Ectodermal cell (in vitro differentiated cells): ENCODE data around the gene RFC4.
"Not testable (repeated sequence)": the region's sequence is repeated elsewhere in the genome, so short reads cannot be mapped to it uniquely, and the experiment has no call there.

Source experiments
- H3K27ac ChIP-seq: 2 replicates; pipeline ENCODE4 v1.7.0; 2013; ENCODE audit warnings: mild to moderate bottlenecking, low read depth, low read length; ENCODE audit not compliant: insufficient read depth, poor library complexity, severe bottlenecking
- H3K27me3 ChIP-seq: 2 replicates; pipeline ENCODE4 v1.7.0; 2013; ENCODE audit warnings: mild to moderate bottlenecking, low read length; ENCODE audit not compliant: insufficient read depth, control insufficient read depth, poor library complexity, severe bottlenecking
- H3K36me3 ChIP-seq: one replicate; pipeline ENCODE4 v1.7.0; 2013; ENCODE audit warnings: low read length; ENCODE audit not compliant: control insufficient read depth, insufficient read depth
- H3K4me1 ChIP-seq: one replicate; pipeline ENCODE4 v1.7.0; 2013; ENCODE audit warnings: low read length; ENCODE audit not compliant: control insufficient read depth, insufficient read depth
- H3K4me3 ChIP-seq: 2 replicates; pipeline ENCODE4 v1.7.0; 2013; ENCODE audit warnings: low read depth, low read length, control low read depth; ENCODE audit not compliant: insufficient read depth
- H3K9me3 ChIP-seq: 2 replicates; pipeline ENCODE4 v1.7.0; 2013; ENCODE audit warnings: mild to moderate bottlenecking, low read length, moderate library complexity; ENCODE audit not compliant: control insufficient read depth
- WGBS, 2 experiments: methylation state at CpG; one replicate each; pipeline ENCODE4 v1.1.7; 2013; ENCODE audit warnings: missing lambda C conversion rate in 2 of 2; 5-methylcytosine and 5-hydroxymethylcytosine counted together

The RFC4 gene

DNA sequence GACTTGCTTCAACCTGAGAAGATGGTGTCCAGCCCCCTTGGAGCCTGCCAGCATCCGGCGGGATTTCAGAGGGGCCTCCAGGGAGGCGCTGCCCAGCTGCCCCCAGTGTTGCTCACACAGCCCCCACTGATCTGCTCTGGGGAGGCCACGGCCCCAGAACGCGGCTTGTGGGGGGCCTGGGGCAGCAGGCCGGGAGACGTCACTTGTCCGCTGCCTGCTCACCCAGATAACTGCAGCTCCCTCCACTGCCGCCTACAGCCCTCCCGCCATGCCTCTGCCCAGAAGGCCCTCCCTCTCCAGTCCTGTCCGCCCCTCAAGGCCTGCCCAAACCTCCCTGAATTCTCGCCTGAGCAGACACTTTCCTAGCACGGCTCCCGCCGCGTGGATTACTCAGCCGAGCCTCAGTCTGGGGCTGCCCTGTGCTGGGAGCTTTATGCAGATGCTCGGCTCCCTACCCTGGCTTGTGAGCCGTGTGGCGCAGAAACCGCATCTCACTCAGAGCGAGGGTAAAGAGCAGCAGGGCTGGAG, 19.1 kb upstream of the RFC4 start:
- WGBS, 2 experiments, result 6% methylated on average over 23 of the region's 23 CpGs
- peaks cover 66% of the 10 kb centered on the region for H3K27me3 ChIP-seq
- no peaks in the 10 kb centered on the region for H3K9me3 ChIP-seq
- H3K4me1 ChIP-seq, result peaks cover 22% of the 10 kb centered on the region
- H3K4me3 ChIP-seq, result peak overlapping the region; percentile 29
- H3K27ac ChIP-seq, result no peak overlapping the region
- no peaks in the 10 kb centered on the region for H3K36me3 ChIP-seq

DNA sequence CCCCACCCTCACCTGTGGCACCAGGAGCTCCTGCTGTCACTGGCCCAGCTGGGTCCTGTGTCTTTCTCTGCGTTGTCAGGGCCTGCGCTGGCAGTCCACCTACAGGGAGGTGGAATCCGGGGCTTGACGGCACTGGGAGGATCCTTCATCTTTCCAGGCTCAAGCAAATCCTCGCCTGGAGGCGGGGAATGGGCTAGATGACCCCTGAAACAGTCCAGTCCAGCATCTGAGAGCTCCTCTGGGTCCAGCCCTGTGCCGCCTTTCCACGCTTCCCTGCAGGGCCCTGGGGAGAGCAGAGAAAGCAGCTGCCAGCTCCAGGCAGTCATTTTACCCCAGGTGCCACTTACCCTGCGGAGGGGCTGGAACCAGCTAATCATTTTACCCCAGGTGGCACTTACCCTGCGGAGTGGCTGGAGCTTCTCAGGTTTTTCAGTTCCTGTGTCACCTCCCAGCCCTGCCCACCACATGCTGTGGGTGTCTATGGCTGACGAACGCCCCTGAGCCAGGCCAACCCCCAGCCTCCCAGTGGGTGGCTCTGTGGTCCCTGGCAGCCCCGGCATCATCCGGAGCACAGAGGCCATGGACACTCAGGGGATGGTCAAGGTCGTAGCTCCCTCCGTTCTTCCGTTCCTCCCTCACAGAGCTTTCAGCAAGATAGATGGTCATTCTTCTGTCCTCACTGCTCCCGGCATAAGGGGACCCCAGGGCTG, 18.3 kb upstream of the RFC4 start:
- peak overlapping the region; percentile 29 for H3K4me3 ChIP-seq
- WGBS, 2 experiments, result 24 to 26% methylated on average over 18 of the region's 18 CpGs
- no peaks in the 10 kb centered on the region for H3K9me3 ChIP-seq
- peaks cover 58% of the 10 kb centered on the region for H3K27me3 ChIP-seq
- peaks cover 22% of the 10 kb centered on the region for H3K4me1 ChIP-seq
- H3K27ac ChIP-seq, result no peak overlapping the region
- H3K36me3 ChIP-seq, result no peaks in the 10 kb centered on the region

GRCh38 chr3:186823386-186823785, 17.1 kb upstream of the RFC4 start:
- Histone ChIP-seq H3K27me3 (peaks cover 46% of the 10 kb centered on the region), H3K9me3 (no peaks in the 10 kb centered on the region), H3K4me3 (no peak overlapping the region), H3K4me1 (peaks cover 19% of the 10 kb centered on the region), H3K27ac (no peak overlapping the region), H3K36me3 (no peaks in the 10 kb centered on the region)
- 91 to 98% methylated on average over 2 of the region's 2 CpGs for WGBS, 2 experiments

DNA sequence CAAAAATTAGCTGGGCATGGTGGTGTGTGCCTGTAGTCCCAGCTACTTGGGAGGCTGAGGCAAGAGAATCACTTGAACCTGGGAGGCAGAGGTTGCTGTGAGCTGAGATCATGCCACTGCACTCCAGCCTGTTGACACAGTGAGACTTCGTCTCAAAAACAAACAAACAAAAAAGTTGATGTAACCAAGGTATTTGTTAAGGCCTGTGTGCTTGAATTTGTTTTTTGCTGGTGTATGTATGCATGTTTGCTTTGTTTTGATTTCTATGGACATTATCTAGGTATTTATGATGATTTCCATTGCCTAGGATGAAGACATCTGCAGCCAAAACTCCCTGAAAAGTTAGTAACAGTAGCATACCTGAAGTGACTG, 16.1 kb upstream of the RFC4 start:
- not testable (repeated sequence) for H3K36me3 ChIP-seq, H3K4me3 ChIP-seq, H3K9me3 ChIP-seq, H3K27ac ChIP-seq
- Histone ChIP-seq H3K27me3 (peaks cover 36% of the 10 kb centered on the region), H3K4me1 (peaks cover 19% of the 10 kb centered on the region)
- WGBS, 2 experiments, result 94% methylated on average over 1 of the region's 1 CpG

DNA sequence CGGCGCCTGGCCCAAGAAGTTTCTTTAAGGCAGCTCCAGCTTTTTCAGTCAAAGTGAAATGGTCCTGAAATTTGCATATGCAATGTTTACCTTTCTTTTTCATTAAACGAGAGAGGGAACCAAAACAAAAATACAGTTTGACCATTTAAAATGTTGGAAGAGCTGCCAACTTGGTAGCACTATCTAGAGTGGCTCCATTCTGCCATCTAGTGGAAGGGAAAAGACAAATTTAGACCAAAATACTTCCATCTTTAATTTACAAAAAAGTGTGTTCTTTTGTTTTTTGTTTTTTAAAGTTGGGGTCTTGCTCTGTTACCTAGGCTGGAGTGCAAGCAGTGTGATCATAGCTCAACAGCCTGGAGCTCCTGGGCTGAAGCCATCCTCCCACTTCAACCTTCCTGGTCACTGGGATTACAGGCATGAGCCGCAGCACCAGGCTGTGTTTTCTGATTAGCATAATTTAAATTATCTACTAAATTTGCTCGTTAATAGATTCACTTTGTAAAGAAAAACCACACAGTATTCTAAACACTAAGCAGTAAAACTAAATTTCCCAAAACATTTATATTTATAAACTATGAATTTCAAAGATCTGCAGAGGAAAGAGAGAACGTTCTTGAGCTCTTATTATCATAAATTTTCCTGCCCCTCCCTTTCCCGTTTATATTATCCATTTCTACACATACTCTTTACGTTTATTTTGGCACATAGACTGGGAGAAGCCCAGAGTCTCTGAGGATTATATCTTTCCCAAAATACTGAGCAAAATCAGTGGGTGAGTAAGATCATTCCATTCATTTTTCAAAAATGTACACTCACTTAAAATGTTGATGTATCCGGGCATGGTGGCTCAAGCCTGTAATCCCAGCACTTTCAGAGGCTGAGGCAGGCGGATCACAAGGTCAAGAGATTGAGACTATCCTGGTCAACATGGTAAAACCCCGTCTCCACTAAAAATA, 15.4 kb upstream of the RFC4 start:
- no peak overlapping the region for H3K4me3 ChIP-seq
- no peaks in the 10 kb centered on the region for H3K9me3 ChIP-seq
- H3K27me3 ChIP-seq, result peaks cover 30% of the 10 kb centered on the region
- H3K27ac ChIP-seq, result no peak overlapping the region
- H3K4me1 ChIP-seq, result peaks cover 19% of the 10 kb centered on the region
- H3K36me3 ChIP-seq, result no peaks in the 10 kb centered on the region
- 61 to 62% methylated on average over 9 to 11 of the region's 11 CpGs for WGBS, 2 experiments

GRCh38 chr3:186818956-186819355, 12.7 kb upstream of the RFC4 start:
- Histone ChIP-seq H3K36me3 (no peaks in the 10 kb centered on the region), H3K27me3 (peaks cover 2% of the 10 kb centered on the region), H3K9me3 (no peaks in the 10 kb centered on the region), H3K4me1 (peaks cover under 1% of the 10 kb centered on the region), H3K27ac (no peak overlapping the region), H3K4me3 (no peak overlapping the region)
- 95% methylated on average over 1 of the region's 1 CpG for WGBS, 2 experiments

GRCh38 chr3:186818516-186818915, 12.2 kb upstream of the RFC4 start:
- no peaks in the 10 kb centered on the region for H3K9me3 ChIP-seq
- H3K27me3 ChIP-seq, result no peaks in the 10 kb centered on the region
- H3K36me3 ChIP-seq, result no peaks in the 10 kb centered on the region
- 86 to 93% methylated on average over 5 of the region's 5 CpGs for WGBS, 2 experiments
- no peak overlapping the region for H3K27ac ChIP-seq
- no peak overlapping the region for H3K4me3 ChIP-seq
- no peaks in the 10 kb centered on the region for H3K4me1 ChIP-seq

DNA sequence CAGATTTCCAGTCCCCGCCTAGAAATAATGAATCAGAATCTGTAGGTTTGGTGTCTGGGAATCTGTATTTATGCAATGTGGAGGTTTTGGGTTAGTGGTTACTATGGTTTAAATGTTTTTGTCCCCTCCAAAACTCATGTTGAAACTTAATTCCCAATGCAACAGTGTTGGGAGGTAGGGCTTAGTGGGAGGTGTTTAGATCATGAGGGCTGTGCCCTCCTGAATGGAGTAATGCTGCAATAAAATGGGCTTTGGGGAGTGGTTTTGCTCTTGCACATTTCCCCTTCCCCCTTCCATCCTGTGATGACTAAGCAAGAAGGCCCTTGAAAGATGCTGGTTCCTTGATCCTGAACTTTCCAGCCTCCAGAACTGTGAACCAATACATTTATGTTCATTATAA, 9.2 kb upstream of the RFC4 start:
- no peak overlapping the region for H3K4me3 ChIP-seq
- no peaks in the 10 kb centered on the region for H3K9me3 ChIP-seq
- H3K36me3 ChIP-seq, result no peaks in the 10 kb centered on the region
- 95 to 100% methylated on average over 1 of the region's 1 CpG for WGBS, 2 experiments
- no peaks in the 10 kb centered on the region for H3K4me1 ChIP-seq
- H3K27ac ChIP-seq, result no peak overlapping the region
- H3K27me3 ChIP-seq, result no peaks in the 10 kb centered on the region

- 96 to 98% methylated on average over 4 of the region's 4 CpGs for WGBS, 2 experiments
Measured at GRCh38 chr3:186814100-186814499, 7.8 kb upstream of the RFC4 start.

DNA sequence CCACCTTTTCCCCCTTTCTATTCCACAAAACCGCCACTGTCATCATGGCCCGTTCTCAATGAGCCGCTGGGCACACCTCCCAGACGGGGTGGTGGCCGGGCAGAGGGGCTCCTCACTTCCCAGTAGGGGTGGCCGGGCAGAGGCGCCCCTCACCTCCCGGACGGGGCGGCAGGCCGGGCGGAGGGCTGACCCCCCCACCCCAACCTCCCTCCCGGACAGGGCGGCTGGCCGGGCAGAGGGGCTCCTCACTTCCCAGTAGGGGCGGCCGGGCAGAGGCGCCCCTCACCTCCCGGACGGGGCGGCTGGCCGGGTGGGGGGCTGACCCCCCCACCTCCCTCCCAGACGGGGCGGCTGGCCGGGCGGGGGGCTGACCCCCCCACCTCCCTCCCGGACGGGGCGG, 5.0 kb upstream of the RFC4 start:
- WGBS, 2 experiments, result 93 to 97% methylated on average over 12 to 22 of the region's 29 CpGs
- not testable (repeated sequence) for H3K4me1 ChIP-seq, H3K36me3 ChIP-seq, H3K4me3 ChIP-seq, H3K27ac ChIP-seq, H3K27me3 ChIP-seq, H3K9me3 ChIP-seq

More at GRCh38 chr3:186814100-186814499, 7.8 kb upstream of the RFC4 start:
- no peaks in the 10 kb centered on the region for H3K4me1 ChIP-seq
- no peaks in the 10 kb centered on the region for H3K27me3 ChIP-seq
- H3K9me3 ChIP-seq, result no peaks in the 10 kb centered on the region
- no peak overlapping the region for H3K27ac ChIP-seq
- no peak overlapping the region for H3K4me3 ChIP-seq
- no peaks in the 10 kb centered on the region for H3K36me3 ChIP-seq
